Esophagus muscularis mucosa (tissue), 4 donors: ENCODE measurements around the gene DPF3. TPM values are rescaled to one million over a fixed set of nuclear protein-coding genes. Genes with fewer than 3 reads are reported as not detected.
A peak's percentile ranks its signal among the peaks of the same experiment; 100 is the strongest.

ENCODE experiments used
- DNase-seq: peaks from one replicate; pipeline ENCODE4 v3.0.0-alpha.2; 2017; ENCODE audit errors: extremely low spot score
- H3K27ac ChIP-seq, 4 donors: fragments of 200-600 bp; sonication (generic); replicated peaks in 1 of 4; 1 replicate in 3 of 4; 2 replicates in 1 of 4; pipeline ENCODE4 v1.5.1; 2016 to 2019; ENCODE audit warnings: mild to moderate bottlenecking in 1 of 4
- H3K27me3 ChIP-seq, 4 donors: fragments of 200-600 bp; sonication (generic); one replicate each; pipeline versions ENCODE4 v1.5.1 to v1.6.0; 2016 to 2019
- H3K36me3 ChIP-seq, 4 donors: fragments of 200-600 bp; sonication (generic); one replicate each; pipeline ENCODE4 v1.5.1; 2016 to 2019
- H3K4me1 ChIP-seq, 4 donors: fragments of 200-600 bp; sonication (generic); one replicate each; pipeline ENCODE4 v1.5.1; 2016 to 2019
- H3K4me3 ChIP-seq, 4 donors: fragments of 200-600 bp; sonication (generic); 1 replicate in 2 of 4; 2 replicates in 2 of 4; pipeline ENCODE4 v1.5.1; 2016 to 2019; ENCODE audit warnings: mild to moderate bottlenecking in 4 of 4, moderate library complexity in 1 of 4
- H3K9me3 ChIP-seq, 4 donors: fragments of 200-600 bp; sonication (generic); 1 replicate in 3 of 4; 2 replicates in 1 of 4; pipeline ENCODE4 v1.5.1; 2016 to 2019
- CTCF ChIP-seq, 3 experiments: fragments of 200-600 bp in 2 of 3; fragments of 450-650 bp in 1 of 3; sonication (generic) in 2 of 3; IDR thresholded peaks; one replicate each; pipeline ENCODE4 v1.5.1; 2017 to 2019; ENCODE audit warnings: antibody characterized with exemption in 3 of 3, mild to moderate bottlenecking in 2 of 3, moderate library complexity in 1 of 3
- EP300 ChIP-seq: sonication (generic); formaldehyde crosslinking; IDR thresholded peaks from one replicate; pipeline ENCODE4 v1.6.1; 2017; ENCODE audit warnings: antibody characterized with exemption
- POLR2A ChIP-seq: fragments of 450-650 bp; IDR thresholded peaks from one replicate; pipeline ENCODE4 v1.6.1; 2017; ENCODE audit warnings: antibody characterized with exemption, moderate library complexity, mild to moderate bottlenecking, low read depth
- POLR2AphosphoS5 ChIP-seq, 2 donors: sonication (generic); formaldehyde crosslinking; IDR thresholded peaks; one replicate each; pipeline ENCODE4 v1.6.1; 2017; ENCODE audit warnings: antibody characterized with exemption in 2 of 2
- WGBS: methylation state at CpG from one replicate; pipeline ENCODE4 v1.1.5; 2018; 5-methylcytosine and 5-hydroxymethylcytosine counted together
- intact Hi-C: fragments of 100-400 bp; cut with DNase I; formaldehyde crosslinking; loops from one replicate; pipeline ENCODE4 v1.15.1; 2023
- small RNA-seq, 3 donors: library from RNA; depleted of rRNA; stranded (forward); fragments of <200 nt; gene quantifications; one replicate each; pipeline ENCODE3, GENCODE V24; 2016
- total RNA-seq, 4 donors: library from RNA; depleted of rRNA; stranded (reverse); fragments of >200 nt; gene quantifications; one replicate each; pipeline versions ENCODE4 v1.1.0 to v1.2.1, GENCODE V29; 2016

Gene DPF3
- total RNA-seq, 4 donors from 2014 or later = 0.78 to 2.5 (median 1.7) TPM

- intact Hi-C loops = no loop called here
- Histone ChIP-seq H3K27me3 (no peaks in the 10 kb centered on the region), H3K9me3 (no peaks in the 10 kb centered on the region), H3K36me3 (no peaks in the 10 kb centered on the region), H3K27ac (no peak overlapping the region), H3K4me1 (peaks cover 0 to 8% (median 2%) of the 10 kb centered on the region in 4 donors), H3K4me3 (no peak overlapping the region)
- WGBS = 97% methylated on average over 1 of the region's 1 CpG
- no peak for DNase-seq
- TF ChIP-seq POLR2AphosphoS5 (IDR thresholded peaks at IDR 0.05) = no peak
- no peak for TF ChIP-seq EP300
- TF ChIP-seq CTCF (IDR thresholded peaks at IDR 0.05) = no peak
- no peak for TF ChIP-seq POLR2A
These were observed 317.6 kb downstream of the DPF3 start for GRCh38 chr14:72576258-72576657.

DNA sequence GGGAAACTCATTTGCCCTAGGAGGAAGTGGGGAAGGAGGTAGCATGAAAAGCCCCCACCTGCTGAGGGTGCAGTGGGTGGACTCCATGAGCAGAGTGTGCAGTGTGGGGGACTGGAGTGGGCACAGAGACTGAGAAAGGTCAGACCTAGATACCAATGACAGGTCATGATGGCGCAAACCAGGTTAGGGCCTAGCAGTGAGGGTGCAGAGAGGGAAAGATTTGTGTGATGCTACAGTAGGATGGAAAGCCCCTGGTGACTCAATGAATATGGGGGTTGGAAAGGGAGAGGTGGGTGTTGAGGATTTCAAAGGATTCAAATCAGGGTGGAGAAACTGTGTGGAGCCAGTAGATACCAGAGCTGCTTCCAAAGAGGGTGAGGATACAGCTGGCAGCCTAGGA, 319.2 kb downstream of the DPF3 start:
- no peaks in the 10 kb centered on the region for H3K36me3 ChIP-seq
- peaks cover 0 to 8% (median 2%) of the 10 kb centered on the region in 4 donors for H3K4me1 ChIP-seq
- no peak overlapping the region for H3K27ac ChIP-seq
- TF ChIP-seq POLR2AphosphoS5 (IDR thresholded peaks at IDR 0.05) (no peak), CTCF (IDR thresholded peaks at IDR 0.05) (no peak), POLR2A (no peak), EP300 (no peak)
- 100% methylated on average over 1 of the region's 1 CpG for WGBS
- H3K4me3 ChIP-seq = no peak overlapping the region
- DNase-seq = no peak
- no peaks in the 10 kb centered on the region for H3K27me3 ChIP-seq
- H3K9me3 ChIP-seq = no peaks in the 10 kb centered on the region
- intact Hi-C loops = no loop called here

GRCh38 chr14:72573725-72574417, 320.0 kb downstream of the DPF3 start:
- Histone ChIP-seq H3K27ac (peak overlapping the region in 1 of 4 donors; percentile 11), H3K27me3 (no peaks in the 10 kb centered on the region), H3K4me1 (peaks cover 0 to 8% (median 2%) of the 10 kb centered on the region in 4 donors), H3K4me3 (no peak overlapping the region), H3K9me3 (no peaks in the 10 kb centered on the region), H3K36me3 (no peaks in the 10 kb centered on the region)
- WGBS = 68% methylated on average over 9 of the region's 9 CpGs
- no peak for TF ChIP-seq POLR2AphosphoS5 (IDR thresholded peaks at IDR 0.05)
- no peak for TF ChIP-seq POLR2A
- TF ChIP-seq EP300 = no peak
- no peak for DNase-seq
- intact Hi-C loops = no loop called here

Small RNA genes lying within 50 kb of the gene (small RNA-seq; reads per million reads assigned to genes)
- 0 reads per million in 3 donors for gene RF00019

Other genes starting within 250 kb of the DPF3 start
- 10 to 100 TPM; 10.9 to 18.7 (median 14.7) TPM for gene DCAF4, start 32.4 kb upstream of the DPF3 start, total RNA-seq
- 10 to 100 TPM; 18.4 to 26.6 (median 24.1) TPM for gene ZFYVE1, start 133.0 kb upstream of the DPF3 start, total RNA-seq
- gene RBM25, start 164.4 kb upstream of the DPF3 start, total RNA-seq = 10 to 100 TPM; 25.6 to 44.0 (median 35.1) TPM
- gene PSEN1, start 242.4 kb upstream of the DPF3 start, total RNA-seq = 10 to 100 TPM; 31.7 to 39.0 (median 38.3) TPM